GM12874 (cell line): ENCODE measurements around the gene TBX1.

Experiments
- CTCF ChIP-seq: IDR thresholded peaks from 2 replicates; pipeline ENCODE4 v1.5.1; 2011; ENCODE audit warnings: low read depth, mild to moderate bottlenecking, control low read depth, low read length, moderate library complexity; ENCODE audit not compliant: insufficient read depth

TBX1 gene

DNA sequence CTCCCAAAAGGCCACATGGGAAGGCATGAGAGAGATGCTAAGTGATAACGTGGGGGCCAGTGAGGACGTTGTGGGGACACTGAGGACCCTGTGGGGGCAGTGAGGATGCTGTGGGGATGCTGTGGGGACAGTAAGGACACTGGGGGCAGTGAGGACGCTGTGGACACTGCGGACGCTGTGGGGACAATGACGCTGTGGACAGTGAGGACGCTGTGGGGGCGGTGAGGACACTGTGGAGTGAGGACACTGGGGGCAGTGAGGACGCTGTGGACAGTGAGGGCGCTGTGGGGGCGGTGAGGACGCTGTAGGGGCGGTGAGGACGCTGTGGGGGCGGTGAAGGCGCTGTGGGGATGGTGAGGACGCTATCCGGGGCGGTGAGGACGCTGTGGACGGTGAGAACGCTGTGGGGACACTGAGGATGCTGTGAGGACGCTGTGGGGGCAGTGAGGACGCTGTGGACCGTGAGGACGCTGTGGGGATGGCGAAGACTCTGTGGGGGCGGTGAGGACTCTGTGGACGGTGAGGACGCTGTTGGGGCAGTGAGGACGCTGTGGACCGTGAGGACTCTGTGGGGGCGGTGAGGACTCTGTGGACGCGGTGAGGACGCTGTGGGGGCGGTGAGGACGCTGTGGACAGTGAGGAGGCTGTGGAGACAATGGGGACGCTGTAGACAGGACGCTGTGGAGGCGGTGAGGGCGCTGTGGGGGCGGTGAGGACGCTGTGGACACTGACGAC is 35.5 kb upstream of the TBX1 start:
- no peak for TF ChIP-seq CTCF

GRCh38 chr22:19727310-19728150 is 33.0 kb upstream of the TBX1 start:
- no peak for TF ChIP-seq CTCF

DNA sequence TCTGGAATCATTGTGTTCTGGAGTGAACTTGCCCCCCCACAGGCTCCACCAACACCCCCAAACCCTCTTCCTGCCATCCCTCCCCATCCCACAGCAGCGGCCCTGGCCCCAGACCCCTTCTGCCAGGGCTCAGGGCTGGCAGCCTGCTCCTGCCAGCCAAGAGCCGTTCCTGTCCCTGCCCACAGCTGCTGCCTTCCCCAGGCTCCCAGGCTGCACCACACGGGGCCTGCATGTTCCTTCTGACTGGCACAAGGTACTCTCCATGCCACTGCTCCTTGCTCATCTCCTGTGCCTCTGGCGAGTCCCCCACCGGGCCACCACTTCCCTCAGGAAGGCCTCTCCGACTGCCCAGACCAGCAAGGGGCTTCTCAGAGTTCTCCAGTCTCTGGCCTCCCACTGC is 32.3 kb upstream of the TBX1 start:
- TF ChIP-seq CTCF = no peak

GRCh38 chr22:19728836-19729235 is 31.7 kb upstream of the TBX1 start:
- no peak for TF ChIP-seq CTCF

DNA sequence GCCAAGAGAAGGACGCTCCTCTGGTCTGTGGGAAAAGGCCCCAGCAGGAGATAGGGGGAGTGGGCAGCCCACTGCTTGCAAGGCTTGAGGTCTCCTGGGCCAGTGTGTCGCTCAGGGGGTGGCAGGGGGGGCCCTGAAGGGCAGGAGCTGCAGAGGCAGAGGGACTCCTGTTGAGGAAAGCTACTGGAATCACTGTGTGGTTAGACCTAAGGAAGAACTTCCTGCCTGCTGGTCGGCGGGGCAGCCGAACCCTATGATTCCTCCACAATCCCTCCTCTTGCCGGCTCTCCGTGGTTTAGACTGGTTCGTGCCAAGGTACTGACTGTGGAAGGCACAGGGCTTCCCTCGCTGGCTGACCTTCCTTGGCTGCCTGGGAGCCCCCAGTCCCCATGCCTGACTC is 31.1 kb upstream of the TBX1 start:
- TF ChIP-seq CTCF = no peak

DNA sequence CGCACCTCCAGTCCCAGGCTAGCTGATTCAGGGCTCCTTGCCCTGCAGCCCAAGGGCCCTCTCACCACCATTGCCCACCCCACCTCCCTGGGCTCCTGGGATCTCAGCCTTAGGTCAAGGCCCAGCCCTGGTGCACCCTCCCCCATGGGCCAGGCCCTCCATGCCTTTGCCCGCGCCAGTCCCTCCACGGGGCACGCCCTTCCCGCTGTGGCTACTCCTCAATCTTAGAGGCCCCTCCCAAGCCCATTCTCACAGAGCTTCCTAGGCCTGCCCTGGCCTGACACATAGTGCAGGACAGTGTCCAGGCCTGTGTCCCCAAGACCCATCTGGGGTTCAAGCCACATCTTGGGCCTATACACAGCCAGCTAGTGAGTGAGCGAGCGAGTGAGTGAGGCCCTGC is 30.4 kb upstream of the TBX1 start:
- no peak for TF ChIP-seq CTCF

DNA sequence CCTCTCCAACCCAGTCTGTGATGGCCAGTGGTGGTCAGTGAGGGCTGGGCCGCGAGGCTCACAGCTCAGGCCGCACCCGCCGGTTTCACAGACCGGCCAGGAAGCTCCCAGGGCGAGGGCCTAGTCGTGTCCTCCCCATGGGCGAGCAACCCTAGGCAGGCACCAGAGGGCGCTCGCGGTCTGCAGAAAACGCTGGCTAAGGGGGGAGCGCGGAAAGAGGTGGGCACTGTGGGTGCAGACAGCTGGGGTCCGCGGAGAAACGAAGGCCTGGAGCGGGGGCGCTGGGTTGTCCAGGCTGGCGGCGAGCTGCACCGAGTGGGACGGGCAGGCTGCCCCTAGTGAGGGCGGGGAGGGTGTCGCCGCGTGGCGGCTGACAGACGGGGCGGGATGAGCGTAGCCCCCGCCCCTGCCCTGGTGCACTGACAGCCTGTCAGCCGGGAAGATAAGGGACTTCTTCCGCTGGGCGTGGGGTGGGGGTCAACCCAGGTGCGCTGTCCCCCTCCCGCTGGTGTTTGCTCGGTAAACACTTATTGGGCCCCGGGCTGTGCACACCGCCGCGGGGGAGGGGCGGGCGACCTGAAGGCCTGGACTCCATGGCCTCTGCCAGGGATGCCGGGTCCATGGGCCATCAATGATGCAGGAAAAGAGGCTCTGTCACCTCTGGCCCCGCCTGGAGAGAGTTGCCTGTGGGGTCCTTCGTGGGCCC is 29.8 kb upstream of the TBX1 start:
- TF ChIP-seq CTCF = peak; percentile 98
